Hematopoietic multipotent progenitor cell (in vitro differentiated cells): ENCODE data around the gene WDHD1. TPM values are rescaled to one million over a fixed set of nuclear protein-coding genes. Genes with fewer than 3 reads are reported as not detected.

Source experiments
- total RNA-seq: library from RNA; depleted of rRNA; stranded (reverse); fragments of >200 nt; gene quantifications from one replicate; pipeline ENCODE4 v1.2.3, GENCODE V29; 2012

Gene WDHD1
- total RNA-seq, 1 donor, result 5.9 TPM

Other genes with a start within 250 kb of the WDHD1 start
- 15.3 TPM for gene GCH1, start 124.3 kb downstream of the WDHD1 start, total RNA-seq
- gene SOCS4, start 137 bp upstream of the WDHD1 start, total RNA-seq, result 5.9 TPM
- gene MAPK1IP1L, start 24.5 kb upstream of the WDHD1 start, total RNA-seq, result 54.4 TPM
- 1.9 TPM for gene LGALS3, start 102.2 kb upstream of the WDHD1 start, total RNA-seq
- 0.54 TPM for gene DLGAP5, start 164.5 kb upstream of the WDHD1 start, total RNA-seq
- gene FBXO34, start 244.3 kb upstream of the WDHD1 start, total RNA-seq, result 19.4 TPM